DMS114 treated with DMSO at 0.1 percent for 48 hours (cell line): Measurements from ENCODE around the gene CLDN19.
"Not testable (repeated sequence)": the region's sequence is repeated elsewhere in the genome, so short reads cannot be mapped to it uniquely, and the experiment has no call there.

Experiments used
- DNase-seq: peaks from one replicate; lab custom pipeline; 2025; ENCODE audit not compliant: unreplicated experiment; lab: John Stamatoyannopoulos, UW

CLDN19 gene

DNA sequence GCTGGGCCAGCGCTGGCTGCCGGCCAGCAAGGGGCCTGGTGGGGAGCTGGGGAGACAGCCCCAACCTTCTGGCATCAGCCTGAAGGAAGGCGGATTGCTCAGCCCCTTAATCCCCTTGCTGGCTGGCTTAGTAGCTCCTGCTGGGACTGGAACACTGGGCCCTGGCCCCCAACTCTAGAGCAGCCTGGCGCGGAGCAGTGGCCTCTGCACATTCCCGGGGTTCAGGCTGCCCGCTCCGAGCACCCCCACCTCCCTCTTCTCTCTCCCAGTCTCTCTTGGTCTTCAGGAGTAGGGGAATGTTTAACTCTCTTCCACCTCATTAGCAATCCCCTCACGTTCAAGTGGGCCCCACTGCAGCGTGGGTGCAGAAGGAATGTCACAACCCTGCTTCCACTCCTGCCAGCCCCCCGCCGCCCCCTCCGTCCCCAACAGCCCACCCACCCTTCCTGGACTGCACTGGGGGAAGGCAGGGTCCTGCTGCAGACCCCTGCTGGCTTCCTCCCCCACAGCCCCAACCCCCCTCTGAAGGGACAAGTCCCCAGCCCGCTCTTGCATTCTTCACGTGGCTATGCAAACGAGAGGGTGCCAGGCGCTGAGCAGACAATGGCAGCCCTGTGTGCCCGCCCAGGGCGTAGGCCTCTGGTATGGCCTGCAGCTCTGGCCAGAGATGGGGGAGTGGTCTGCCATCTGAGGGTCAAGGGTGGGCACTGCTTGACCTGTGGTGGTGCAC is 980 bp upstream of the CLDN19 start:
- no peak for DNase-seq

DNA sequence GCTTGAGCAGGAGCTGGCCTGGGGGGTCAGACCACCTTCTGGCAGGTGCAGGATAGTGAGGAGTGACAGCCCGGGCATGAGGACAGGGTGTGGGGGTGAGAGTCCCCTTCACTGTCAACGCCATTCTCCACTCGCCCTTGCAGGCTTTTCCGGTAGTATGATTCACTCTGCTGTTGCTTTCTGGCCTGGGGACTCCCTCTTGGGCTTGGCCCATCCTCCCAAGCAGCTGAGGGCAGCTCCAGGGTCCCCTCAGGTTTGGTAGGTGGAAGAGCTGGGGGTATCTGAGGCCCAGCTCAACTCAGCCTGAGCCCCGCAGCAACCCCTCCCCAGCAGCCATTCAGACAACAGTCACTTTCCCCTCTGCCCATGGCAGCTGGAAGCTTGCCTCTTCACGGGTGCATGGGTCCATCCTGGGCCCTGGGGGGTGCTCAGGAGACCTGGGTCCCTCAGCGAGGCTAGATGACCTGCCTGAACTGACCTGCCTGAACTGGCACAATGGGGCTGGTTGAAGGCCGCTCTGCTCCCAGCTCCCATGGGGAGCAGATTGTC is 1.3 kb downstream of the CLDN19 start:
- no peak for DNase-seq

DNA sequence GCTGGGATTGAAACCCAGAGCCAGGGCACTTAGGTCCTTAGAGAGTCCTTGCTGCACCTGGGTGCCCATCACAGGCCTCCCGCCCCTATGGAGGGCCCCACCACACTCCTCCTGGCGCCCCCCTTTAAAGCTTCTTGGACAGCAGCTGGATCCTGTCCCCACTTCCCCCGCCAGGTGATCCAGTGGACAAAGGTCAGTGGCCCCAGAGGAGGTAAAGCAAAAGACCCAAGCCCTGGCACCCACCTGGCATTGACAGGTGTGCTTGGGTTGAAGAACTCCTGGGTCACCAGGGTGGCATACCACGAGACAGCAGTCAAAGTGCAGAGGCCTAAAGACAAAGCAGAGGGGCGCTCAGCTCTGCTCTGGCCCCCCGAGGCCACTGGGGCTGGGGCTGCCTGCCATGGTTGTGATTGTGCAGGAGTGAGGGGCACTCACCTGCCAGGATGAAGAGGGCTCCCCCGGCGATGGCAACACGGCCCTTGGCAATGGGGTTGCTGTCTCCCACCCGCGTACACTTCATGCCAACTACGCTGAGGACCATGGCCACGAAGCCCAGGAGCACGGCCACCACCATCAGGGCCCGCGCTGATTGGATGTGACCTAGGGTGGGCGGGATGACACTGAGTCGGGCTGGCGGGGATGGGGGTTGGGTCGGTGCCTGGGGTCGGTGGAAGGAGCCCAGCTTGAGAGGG is 1.9 kb downstream of the CLDN19 start:
- no peak for DNase-seq

DNA sequence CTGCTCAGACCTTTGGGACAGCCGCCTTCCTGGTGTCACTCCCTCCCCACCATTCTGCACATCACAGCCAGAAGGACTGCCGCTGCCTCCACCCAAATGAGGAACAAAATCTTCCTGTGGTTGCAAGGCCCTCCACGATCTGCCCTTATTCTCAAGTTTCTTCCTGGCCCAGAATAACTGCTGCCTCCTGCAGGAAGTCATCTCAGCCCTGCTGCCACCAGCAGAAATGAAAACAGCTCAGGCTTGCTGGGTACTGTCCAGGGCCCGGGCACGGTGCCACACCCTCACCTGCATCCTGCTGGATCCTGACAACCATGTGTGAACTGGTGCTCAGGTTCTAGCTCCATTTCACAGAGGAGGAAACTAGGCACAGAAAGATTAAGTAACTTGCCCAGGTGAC is 2.8 kb downstream of the CLDN19 start:
- DNase-seq, result no peak

DNA sequence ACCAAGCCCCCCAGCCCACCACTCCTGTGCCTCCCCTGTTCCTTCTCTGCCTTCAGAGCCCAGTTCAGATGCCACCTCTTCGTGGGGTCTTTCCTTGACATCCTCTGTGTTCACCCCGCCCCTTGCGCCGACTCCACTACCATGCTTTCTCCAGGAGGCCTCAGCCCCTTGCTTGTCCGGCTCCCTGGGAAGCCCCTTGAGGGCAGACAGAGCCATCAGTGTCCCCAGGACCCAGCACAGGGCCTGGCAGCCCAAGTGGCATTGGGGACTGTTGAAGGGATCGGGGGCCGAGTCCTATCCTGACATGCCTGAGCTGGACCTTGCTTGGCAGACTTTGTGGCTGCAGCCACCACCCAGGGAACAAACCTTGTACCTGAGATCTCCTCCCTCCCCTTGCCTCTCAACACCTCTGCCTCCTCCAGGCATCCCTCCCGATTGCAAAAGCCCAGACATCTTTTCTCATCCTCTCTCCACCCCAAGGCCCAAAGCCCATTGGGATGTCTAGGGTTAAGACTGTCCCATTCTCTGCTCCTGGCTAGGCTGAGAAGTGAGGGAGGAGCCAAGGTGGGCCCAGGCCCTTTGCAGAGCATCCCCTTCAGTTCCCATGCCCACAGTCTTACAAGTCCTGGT is 3.4 kb downstream of the CLDN19 start:
- no peak for DNase-seq

DNA sequence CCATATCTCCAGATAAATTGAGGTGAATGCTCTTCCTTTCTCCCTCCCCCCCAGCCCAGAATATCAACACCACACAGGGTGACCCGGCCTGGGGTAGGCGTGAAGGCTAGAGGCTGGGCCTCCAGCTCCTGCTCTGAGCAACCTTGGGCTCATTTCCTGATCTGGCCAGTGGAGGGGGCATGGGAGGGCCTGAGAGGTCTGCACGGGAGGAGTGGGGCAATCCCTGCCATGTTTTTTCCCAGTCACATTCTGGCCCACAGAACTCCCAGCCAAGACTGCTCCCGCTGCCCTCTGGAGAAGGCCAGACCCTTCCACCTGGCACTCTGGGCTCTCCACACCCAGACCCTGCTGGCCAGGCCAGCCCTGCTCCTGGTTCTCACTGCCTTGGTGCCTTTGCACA is 3.9 kb downstream of the CLDN19 start:
- no peak for DNase-seq

DNA sequence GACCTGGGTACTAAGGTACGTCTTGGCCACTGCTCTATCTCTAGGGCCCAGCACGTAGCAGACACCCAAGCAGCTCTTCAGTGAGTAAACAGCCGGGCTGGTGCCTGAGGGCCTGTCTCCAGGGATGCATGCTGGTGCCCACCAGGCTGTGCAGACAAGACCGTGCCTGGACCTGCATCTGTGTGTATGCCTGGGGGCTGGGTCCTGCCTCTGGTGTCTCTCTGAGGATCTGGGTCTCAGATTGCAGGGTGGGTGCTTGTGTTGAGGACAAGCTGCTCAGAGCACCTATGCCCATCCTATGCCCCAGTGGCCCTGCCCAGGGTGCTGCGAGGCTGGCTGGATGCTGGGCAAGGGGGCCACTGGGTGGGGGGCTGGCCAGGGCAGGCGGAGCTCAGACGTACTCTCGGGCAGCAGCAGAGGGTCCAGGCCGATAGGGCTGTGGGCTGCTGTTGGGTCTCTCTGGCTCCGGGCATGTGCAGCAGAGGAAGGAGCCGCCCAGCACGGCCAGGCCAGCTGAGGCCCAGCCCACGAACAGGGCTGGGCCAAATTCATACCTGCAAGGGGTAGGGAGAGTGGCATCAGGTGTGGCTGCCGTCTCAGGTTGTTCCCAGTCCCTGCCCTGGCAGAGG is 4.4 kb downstream of the CLDN19 start:
- DNase-seq, result no peak

DNA sequence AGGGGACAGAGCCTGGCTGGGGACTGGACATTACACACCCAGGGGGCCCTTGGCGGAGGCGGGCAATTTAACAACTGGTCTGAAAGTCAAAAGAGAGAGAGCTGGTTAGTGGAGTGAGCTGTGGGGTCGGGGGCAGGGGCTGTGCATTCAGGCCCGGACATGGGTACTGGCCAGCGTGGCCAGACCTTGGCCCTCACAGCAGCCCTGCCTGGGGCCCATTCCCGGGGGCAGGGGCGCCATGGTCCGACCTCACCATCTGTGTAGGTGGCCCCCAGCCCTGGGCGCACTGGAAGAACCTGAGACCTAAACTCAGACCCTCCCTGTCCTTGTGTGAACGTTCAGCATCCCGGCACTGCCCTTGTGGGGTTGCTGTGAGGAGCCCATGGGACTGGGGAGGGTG is 5.0 kb downstream of the CLDN19 start:
- DNase-seq, result no peak

DNA sequence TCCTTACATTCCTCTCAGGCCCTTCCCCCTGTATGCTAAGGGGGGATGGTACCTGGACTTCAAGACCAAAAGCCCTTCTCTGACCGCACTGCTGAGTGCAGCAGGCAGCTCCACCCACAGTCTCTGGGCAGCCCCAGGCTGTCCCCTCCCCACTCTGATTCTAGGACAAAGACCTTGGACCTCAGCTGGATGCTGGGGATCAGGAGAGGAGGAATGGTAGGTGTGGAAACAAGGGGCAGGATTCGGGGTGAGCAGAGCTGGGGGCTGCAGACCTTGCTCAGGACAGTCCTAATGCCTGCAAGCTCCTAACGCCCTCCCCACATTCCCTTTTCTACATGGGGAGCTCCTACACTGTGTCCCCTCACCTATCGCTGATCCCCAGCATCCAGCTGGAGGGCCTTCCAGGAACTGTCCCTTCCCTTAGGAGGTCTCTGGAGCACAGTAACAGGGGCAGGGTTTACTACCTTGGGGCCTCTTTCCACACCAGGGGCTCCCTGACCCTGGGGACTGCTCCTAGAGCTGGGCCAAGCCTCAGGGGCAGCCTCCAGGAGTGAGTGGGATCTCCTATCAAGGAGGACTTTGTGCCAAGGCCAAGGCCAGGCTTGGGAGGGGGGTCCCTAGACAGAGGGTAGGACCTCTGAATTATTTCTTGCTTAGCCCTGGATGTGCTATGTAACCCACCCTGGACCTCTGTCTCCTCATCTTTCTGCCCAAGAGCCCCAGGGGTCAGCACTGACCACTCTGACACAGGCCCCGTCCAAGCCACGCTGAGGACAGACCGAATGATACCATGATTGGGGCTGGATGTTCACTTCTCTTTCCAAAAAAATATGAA is 5.6 kb downstream of the CLDN19 start:
- no peak for DNase-seq

DNA sequence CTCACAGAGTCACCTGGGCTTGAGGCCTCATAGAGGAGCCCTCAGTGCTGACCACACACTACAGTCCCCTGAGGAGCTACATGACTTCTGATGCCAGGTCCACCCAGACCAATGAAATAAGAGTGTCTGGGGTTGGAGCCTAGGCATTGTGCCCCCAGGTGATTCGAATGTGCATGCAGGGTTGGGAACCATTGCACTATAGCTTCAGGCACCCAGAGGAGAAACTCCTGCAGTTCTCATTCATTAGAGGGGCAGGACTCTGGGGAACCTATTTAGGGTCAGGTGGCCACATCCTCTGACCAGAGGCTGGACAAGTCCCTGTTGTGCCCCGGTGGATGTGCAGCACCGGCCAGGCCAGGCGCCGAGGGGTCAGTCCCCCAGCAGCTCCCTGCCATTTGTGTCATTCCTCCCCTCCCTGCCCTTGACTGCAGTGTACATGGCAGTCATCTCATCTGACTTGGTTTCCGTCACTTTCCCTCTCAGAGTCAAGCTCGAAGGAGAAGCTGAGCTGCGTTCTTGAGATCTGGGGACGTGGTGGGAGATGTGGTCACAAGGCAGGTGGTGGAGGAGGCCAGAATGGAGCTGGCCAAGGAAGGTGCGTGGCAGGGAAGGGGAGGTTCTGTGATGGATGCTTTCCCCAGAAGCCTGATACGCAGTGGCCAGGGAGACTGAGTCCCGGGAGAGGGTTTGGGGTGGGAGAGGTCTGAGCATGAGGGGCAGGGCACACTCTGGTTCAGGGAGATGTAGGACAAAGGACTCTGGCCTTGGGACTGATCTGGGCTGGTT is 6.4 kb downstream of the CLDN19 start:
- DNase-seq, result no peak

DNA sequence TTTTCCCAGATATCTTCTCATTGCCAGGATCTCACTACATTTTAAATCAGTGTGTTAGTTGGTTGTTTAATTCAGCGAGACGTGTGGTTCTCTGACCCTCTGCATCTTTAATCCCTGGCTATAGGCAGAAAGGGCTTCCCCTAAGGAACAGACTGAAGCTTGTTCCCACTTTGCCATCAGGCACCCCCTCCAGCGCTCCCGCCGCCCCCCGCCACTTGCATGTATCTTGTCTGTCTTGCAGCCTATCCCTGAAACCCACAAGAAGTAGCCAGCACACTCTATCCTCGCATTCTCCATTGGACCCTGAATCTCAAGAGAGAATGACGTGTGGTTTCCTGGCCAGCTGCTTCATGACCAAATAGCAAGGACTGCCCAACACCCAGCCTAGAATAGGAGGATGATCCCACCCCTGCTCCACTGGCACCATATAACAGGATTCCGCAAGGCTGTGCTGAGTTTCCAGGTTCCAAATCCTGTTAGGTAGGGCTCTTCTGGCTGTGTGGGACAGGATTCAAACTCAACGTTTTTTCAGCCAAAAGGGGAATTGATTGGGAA is 7.8 kb downstream of the CLDN19 start:
- no peak for DNase-seq

DNA sequence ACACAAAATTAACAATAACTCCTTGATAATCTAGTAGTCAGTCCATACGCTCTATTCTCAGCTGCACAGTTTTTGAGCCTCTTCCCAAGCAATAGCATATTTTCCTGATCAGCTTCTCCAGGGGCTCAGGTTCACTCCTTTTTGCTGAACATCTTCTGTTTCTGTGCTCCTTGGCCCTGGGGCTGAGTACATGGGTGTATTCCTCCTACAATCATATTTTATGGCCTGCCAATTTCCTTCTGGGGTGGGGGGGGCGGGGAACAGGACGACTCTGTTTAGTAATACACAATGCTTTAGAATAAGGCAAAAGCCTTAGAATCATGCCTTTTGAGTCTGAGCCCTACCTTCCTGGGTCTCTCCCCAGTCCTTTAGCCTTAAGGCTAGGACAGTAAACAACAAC is 8.5 kb downstream of the CLDN19 start:
- DNase-seq, result no peak

DNA sequence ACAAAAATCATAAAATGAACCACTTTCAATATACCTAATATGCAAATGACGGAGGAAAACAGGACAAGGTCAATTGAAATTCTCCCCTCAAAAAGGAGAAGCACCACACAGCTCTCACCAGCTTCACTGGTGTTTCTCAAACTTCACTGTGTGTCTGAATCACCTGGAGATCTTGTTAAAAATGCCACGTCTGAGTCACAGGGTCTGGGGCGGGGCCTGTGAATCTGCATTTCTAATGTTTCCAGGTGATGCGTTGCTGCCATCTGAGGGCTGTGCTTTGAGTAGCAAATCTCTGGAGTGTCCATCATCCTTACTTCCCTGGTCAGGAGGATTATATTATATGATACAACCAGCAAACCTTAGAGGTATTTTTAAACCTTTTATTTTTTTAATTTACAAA is 9.0 kb downstream of the CLDN19 start:
- no peak for DNase-seq

DNA sequence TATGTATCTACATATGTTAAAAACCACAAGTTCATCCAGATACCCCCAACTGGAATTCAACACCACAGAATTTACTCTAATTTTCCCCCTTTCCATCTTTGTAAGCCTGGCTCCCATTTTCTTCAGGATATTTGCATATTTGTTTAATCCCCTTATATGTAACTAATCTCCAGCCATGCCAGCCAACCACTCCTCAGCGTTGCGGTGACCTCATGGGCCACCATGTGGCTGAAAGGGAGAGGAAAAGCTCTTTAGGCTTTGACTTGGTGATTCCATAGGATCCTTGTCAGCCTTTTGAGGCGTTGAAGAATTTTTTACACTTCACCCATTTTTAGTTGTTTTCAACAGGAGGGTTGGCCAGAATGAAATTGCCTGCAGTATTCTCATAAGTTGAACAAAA is 10.0 kb downstream of the CLDN19 start:
- DNase-seq, result no peak

DNA sequence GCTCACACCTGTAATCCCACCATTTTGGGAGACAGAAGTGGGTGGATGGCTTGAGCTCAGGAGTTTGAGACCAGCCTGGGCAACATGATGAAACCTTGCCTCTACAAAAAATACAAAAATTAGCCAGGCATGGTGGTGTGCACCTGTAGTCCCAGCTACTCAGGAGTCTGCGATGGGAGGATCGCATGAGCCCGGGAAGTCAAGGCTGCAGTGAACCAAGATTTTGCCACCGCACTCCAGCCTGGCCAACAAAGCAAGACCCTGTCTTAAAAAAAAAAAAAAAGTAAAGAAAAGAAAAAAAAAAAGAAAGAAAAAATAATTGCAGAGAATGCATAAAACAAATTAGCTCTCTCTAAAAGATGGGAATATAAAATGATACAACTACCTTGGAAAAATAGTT is 14.2 kb downstream of the CLDN19 start:
- DNase-seq, result not testable (repeated sequence)

DNA sequence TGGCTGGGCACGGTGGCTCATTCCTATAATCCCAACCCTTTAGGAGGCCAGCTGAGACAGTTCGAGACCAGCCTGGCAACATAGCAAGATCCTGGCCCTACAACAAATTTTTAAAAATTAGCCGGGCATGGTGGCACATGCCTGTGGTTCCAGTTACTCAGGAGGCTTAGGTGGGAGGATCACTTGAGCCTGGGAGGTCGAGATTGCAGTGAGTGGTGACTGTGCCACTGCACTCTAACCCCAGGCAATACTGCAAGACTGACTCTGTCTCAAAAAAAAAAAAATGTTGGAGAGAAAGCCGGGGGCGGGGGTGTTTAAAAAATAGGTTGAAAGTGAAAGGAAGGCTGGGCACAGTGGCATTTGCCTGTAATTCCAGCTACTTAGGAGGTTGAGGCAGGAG is 16.5 kb downstream of the CLDN19 start:
- DNase-seq, result no peak

DNA sequence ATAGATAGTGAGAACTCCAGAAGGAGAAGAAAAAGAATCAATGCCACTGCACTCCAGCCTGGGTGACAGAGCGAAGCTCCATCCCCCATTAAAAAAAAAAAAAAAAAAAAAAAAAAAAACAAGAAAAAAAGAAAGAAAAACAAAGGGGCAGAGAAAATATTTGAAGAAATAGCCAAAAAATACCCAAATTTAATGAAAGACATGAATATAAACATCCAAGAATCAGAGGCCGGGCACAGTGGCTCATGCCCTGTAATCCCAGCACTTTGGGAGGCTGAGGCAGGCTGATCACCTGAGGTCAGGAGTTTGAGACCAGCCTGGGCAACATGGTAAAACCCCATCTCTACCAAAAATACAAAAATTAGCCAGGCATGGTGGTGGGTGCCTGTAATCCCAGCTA is 17.6 kb downstream of the CLDN19 start:
- DNase-seq, result not testable (repeated sequence)

DNA sequence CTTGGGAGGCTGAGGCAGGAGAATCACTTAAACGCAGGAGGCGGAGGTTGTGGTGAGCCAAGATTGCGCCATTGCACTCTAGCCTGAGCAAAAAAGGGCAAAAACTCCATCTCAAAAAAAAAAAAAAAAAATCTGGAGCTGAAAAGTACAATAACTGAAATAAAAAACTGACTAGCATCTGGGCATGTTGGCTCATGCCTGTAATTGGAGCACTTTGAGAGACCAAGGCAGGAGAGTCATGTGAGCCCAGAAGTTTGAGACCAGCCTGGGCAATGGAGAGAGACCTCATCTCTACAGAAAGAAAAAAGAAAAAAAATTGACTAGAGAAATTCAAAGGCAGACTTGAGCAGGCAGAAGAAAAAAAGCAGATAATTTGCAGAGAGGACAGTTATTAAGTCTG is 18.1 kb downstream of the CLDN19 start:
- DNase-seq, result no peak

DNA sequence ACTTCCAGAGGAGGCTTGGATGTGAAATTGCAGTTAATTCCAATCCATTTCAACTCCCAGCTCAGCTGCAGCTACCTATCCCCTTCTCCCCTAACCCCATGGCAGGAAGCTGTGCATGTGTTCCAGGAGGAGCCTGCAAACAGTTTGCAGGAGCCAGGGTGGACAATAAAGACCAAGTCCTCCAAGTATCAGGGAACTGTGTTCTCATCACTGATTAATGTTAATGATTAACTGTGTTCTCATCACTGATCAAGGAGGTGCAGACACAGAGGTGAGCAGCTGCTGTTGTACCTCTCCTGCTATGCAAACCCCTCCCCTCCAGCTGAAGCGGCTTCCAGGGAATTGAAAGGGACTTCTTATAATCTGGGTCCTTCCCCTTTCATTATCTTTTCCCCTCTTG is 19.2 kb downstream of the CLDN19 start:
- DNase-seq, result no peak

DNA sequence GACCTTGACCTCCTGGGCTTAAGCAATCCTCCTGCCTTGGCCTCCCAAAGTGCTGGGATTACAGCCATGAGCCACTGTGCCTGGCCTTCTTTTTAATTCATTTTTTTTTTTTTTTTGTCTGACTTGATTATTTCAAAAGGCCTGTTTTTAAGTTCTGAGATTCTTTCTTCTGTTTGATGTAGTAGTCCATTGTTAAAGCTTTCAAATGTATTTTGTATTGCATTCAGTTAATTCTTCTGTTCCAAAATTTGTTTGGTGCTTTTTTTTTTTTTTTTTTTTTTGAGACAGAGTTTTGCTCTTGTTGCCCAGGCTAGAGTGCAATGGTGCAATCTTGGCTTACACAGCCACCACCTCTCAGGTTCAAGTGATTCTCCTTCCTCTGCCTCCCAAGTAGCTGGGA is 25.6 kb downstream of the CLDN19 start:
- not testable (repeated sequence) for DNase-seq
